Progenitor cell of endocrine pancreas (in vitro differentiated cells): ENCODE results near the gene ZNF672. TPM values are rescaled to one million over a fixed set of nuclear protein-coding genes. Genes with fewer than 3 reads are reported as not detected.

ENCODE experiments used
- DNase-seq: peaks from one replicate; pipeline ENCODE4 v3.0.0; 2021; ENCODE audit warnings: low spot score; ENCODE audit not compliant: unreplicated experiment
- H3K27ac Mint-ChIP-seq: 2 replicates; pipeline ENCODE4 v1.8.0; 2021; ENCODE audit warnings: mild to moderate bottlenecking, moderate library complexity, mixed read lengths
- H3K27me3 Mint-ChIP-seq: 2 replicates; pipeline ENCODE4 v1.8.0; 2021; ENCODE audit warnings: mixed read lengths
- H3K36me3 Mint-ChIP-seq: 2 replicates; pipeline ENCODE4 v1.8.0; 2022; ENCODE audit warnings: mixed read lengths; ENCODE audit not compliant: insufficient read depth
- H3K4me1 Mint-ChIP-seq: 2 replicates; pipeline ENCODE4 v1.8.0; 2021; ENCODE audit warnings: low read depth, mixed read lengths
- H3K4me3 Mint-ChIP-seq: 2 replicates; pipeline ENCODE4 v1.8.0; 2021; ENCODE audit warnings: low read depth, mild to moderate bottlenecking, moderate library complexity, mixed read lengths
- H3K9me3 Mint-ChIP-seq: 2 replicates; pipeline ENCODE4 v1.8.0; 2021; ENCODE audit warnings: low read depth, mixed read lengths
- total RNA-seq: library from RNA; stranded (reverse); gene quantifications from 2 replicates; pipeline ENCODE4 v1.2.1, GENCODE V29; 2021
- TF ChIP-seq, protein P1 (sequence below): fragments of 200-600 bp; sonication (generic); IDR thresholded peaks from one replicate; pipeline ENCODE4 v1.5.0; 2021; ENCODE audit warnings: antibody characterized with exemption, mild to moderate bottlenecking; ENCODE audit not compliant: unreplicated experiment

ZNF672 gene
- total RNA-seq, 1 donor from 2014 or later: 37.2 TPM

DNA sequence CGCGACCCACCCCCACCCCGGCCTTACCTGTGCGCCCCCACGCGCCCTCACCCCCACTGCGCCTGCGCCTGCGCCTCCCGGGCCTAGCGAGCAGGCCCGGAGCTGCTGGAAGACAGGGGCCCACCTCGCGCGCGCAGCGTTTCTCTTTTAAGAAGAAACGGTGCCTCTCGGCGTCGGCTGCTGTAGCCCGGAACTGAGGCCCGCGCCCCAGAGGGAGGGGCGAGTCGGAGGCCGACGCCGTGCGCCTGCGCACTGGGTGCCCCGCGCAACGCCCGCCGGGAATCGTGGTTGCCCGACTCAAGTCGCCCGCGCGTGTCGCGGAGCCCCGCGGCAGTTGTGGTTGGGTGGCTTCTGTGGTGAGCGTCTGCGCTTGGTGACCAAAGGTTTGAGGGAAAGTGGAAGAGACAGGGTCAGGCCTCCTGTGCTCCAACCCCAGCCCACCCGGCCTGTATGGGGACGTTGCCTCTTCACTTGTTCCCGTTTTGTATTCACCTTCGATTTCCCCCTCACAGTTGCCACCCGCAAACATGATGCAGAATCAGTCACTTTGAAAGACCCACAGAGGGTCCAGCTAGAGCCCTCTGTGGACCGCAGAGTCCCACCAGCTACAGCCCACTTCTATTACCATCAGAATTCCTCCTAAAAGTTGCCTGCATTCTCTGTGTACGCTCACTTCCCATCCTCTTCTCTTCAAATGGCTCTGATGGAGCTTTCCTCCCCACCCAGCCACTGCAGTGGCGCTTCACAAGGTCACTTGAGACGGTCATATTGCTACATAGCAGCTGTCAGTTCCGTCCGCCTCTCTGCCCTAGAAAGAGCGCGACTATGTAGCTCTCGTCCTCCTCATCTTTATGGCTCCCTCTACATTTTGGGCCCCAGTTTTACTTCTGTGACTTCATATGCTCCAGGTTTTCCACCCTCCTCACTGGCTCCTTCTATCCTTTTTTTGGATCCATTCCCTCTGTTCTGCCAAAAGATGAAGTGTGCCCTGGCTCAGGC, 21.2 kb downstream of the ZNF672 start, which contains the start of gene ZNF692:
ZNF692 (minus strand) TSS at position 195 of the 999 bp plus-strand sequence. CDS start 776 bp downstream, outside the sequence.
- no peaks in the 10 kb centered on the region for H3K9me3 Mint-ChIP-seq
- TF ChIP-seq, protein P1, sequence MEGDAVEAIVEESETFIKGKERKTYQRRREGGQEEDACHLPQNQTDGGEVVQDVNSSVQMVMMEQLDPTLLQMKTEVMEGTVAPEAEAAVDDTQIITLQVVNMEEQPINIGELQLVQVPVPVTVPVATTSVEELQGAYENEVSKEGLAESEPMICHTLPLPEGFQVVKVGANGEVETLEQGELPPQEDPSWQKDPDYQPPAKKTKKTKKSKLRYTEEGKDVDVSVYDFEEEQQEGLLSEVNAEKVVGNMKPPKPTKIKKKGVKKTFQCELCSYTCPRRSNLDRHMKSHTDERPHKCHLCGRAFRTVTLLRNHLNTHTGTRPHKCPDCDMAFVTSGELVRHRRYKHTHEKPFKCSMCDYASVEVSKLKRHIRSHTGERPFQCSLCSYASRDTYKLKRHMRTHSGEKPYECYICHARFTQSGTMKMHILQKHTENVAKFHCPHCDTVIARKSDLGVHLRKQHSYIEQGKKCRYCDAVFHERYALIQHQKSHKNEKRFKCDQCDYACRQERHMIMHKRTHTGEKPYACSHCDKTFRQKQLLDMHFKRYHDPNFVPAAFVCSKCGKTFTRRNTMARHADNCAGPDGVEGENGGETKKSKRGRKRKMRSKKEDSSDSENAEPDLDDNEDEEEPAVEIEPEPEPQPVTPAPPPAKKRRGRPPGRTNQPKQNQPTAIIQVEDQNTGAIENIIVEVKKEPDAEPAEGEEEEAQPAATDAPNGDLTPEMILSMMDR: no peak
- peak; percentile 90 for DNase-seq
- peaks cover 9% of the 10 kb centered on the region for H3K36me3 Mint-ChIP-seq
- peaks cover 25% of the 10 kb centered on the region for H3K27me3 Mint-ChIP-seq
- H3K4me3 Mint-ChIP-seq: peak within 1 kb of the TSS; percentile 84
- H3K27ac Mint-ChIP-seq: peak within 1 kb of the TSS; percentile 99
- H3K4me1 Mint-ChIP-seq: peaks cover 27% of the 10 kb centered on the region

DNA sequence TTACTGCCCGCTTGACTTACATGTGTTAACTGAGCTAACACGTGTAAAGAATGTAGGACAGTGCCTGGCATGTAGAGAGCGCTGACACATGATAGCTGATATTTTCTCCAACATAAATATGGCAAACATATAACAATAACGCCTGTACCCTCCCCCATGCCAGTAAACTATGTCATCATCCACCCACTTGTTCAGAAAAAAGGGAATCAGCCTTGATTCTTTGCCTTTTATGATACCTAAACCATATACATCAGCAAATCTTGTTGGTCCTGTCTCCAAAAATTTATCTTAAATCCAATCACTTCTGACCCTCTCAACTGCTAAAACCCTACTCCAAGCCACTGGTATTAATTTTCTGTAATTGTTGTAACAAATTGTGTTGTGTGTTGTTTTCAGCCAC, 22.0 kb downstream of the ZNF672 start:
- H3K4me3 Mint-ChIP-seq: peak overlapping the region; percentile 84
- H3K27me3 Mint-ChIP-seq: peaks cover 30% of the 10 kb centered on the region
- peaks cover 27% of the 10 kb centered on the region for H3K4me1 Mint-ChIP-seq
- H3K36me3 Mint-ChIP-seq: peaks cover 3% of the 10 kb centered on the region
- peak overlapping the region; percentile 92 for H3K27ac Mint-ChIP-seq
- no peak for DNase-seq
- H3K9me3 Mint-ChIP-seq: no peaks in the 10 kb centered on the region
- TF ChIP-seq, protein P1: no peak

DNA sequence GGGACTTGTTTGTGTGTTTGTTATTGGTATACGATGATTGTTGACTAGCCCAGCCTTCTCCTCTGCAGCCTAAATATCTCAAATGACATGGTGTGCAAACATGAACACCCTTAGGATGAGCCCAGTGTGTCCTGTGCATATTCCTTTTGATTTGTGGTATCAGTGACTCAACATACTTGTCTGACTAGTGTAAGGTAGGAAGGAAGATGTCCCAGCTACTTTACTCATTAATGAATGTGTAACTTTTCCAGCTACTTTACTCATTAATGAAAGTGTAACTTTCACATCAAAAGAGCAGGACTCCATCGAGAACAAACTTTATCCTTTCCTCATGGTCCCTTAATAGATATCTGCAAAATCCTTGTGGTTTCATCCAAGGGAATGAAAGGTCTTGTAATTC, 23.6 kb downstream of the ZNF672 start:
- peaks cover 36% of the 10 kb centered on the region for H3K27me3 Mint-ChIP-seq
- H3K4me3 Mint-ChIP-seq: no peak overlapping the region

DNA sequence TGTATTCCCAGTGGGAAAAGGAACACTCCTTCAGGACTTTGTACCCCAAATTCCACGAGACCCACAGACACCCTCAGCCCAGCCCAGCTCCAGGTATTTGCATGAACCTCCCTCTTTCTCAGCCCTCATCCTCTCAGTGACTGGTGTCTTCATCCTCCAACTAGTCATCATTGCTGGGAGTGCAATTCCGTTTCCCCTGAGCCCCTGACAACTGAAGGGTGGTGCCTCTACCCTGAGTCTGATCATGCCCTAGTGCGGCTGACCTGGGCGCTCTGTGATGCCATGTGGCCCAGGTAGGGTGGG, 24.6 kb downstream of the ZNF672 start:
- DNase-seq: no peak
- H3K9me3 Mint-ChIP-seq: no peaks in the 10 kb centered on the region
- peak overlapping the region; percentile 59 for H3K4me3 Mint-ChIP-seq
- TF ChIP-seq, protein P1: no peak
- H3K4me1 Mint-ChIP-seq: peaks cover 19% of the 10 kb centered on the region
- no peaks in the 10 kb centered on the region for H3K36me3 Mint-ChIP-seq
- H3K27me3 Mint-ChIP-seq: peaks cover 36% of the 10 kb centered on the region
- no peak overlapping the region for H3K27ac Mint-ChIP-seq

More for the DNA sequence above, 23.6 kb downstream of the ZNF672 start:
- DNase-seq: no peak
- Mint-ChIP-seq H3K36me3 (no peaks in the 10 kb centered on the region), H3K4me1 (peaks cover 27% of the 10 kb centered on the region), H3K27ac (no peak overlapping the region), H3K9me3 (no peaks in the 10 kb centered on the region)
- TF ChIP-seq, protein P1: no peak

DNA sequence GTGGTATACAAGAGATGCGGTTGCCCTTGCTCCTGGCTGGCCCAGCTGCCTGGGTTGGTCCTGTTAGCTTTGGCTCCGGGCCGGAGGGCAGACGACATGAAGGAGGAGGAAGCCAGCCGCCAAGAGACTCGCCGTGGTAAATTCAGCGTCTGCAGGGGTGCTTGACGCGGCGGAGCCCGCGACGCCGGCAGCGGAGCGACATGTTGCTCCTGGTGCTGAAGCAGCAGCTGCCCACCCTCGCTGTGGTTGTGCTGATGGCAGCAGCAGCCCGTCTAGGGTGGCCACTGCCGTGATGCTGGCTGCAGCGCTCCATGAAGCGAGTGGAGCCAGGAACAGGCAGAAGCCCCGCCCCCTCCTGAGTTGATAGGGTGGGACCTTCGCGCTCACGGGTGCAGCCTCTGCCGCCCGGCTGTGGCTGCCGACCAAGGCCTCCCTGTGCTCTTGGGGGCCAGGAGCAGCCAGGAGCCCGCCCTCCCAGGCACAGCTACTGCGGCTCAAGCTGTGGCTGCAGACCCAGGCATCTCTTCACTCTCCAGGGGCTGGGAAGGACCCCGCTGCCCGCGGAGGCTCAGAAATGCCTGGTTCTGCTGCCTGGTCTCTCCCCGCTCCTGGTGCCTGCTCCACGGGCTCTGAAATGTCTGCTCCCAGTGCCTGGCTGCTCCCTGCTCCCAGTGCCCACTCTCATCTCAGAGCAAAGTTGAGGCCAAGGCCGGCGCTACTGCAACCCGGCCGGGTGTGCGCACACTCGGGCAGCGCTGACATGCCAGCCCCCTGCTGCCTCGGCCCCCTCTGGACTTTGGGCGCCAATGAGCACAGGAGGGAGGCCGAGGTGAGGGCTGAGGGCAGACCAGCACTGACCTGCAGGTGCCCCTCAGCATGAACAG, 25.2 kb downstream of the ZNF672 start:
- peaks cover 36% of the 10 kb centered on the region for H3K27me3 Mint-ChIP-seq
- TF ChIP-seq, protein P1: no peak
- peak overlapping the region; percentile 59 for H3K4me3 Mint-ChIP-seq
- H3K4me1 Mint-ChIP-seq: peaks cover 17% of the 10 kb centered on the region
- H3K9me3 Mint-ChIP-seq: no peaks in the 10 kb centered on the region
- no peak overlapping the region for H3K27ac Mint-ChIP-seq
- no peaks in the 10 kb centered on the region for H3K36me3 Mint-ChIP-seq
- peak; percentile 66 for DNase-seq
